Measurements from ENCODE around the gene TUBGCP2.
A peak's percentile ranks its signal among the peaks of the same experiment; 100 is the strongest.

The TUBGCP2 gene, protein sequence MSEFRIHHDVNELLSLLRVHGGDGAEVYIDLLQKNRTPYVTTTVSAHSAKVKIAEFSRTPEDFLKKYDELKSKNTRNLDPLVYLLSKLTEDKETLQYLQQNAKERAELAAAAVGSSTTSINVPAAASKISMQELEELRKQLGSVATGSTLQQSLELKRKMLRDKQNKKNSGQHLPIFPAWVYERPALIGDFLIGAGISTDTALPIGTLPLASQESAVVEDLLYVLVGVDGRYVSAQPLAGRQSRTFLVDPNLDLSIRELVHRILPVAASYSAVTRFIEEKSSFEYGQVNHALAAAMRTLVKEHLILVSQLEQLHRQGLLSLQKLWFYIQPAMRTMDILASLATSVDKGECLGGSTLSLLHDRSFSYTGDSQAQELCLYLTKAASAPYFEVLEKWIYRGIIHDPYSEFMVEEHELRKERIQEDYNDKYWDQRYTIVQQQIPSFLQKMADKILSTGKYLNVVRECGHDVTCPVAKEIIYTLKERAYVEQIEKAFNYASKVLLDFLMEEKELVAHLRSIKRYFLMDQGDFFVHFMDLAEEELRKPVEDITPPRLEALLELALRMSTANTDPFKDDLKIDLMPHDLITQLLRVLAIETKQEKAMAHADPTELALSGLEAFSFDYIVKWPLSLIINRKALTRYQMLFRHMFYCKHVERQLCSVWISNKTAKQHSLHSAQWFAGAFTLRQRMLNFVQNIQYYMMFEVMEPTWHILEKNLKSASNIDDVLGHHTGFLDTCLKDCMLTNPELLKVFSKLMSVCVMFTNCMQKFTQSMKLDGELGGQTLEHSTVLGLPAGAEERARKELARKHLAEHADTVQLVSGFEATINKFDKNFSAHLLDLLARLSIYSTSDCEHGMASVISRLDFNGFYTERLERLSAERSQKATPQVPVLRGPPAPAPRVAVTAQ

DNA sequence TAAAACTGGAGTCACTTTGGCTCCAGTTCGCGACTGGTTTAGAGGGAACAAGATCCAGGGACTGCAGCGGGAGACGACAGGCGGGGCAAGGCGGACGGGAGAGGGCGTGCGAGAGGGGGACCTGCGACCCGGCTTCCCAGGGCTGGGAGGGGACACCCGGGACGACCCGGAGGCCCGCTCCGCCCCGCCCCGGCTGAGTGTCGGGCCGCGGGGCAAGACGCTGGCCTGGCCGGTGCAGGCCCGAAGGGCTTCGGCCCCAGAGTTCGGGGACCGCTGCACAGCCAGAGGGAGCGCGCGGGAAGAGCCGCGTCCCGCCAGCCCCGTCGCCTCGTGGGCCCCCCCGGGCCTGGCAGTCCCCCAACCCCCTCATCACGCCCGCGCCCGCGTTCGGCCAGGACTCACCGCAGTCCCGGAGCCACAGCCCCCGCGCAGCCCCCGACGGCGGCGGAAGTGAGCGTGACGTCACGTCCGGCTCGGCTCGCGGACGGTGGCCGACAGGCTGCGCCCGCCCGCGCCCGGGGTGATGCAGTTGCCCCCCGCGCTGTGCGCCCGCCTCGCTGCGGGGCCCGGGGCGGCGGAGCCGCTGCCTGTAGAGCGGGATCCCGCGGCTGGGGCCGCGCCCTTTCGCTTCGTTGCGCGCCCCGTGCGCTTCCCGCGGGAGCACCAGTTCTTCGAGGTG, at the start of gene TUBGCP2, which contains the start of gene ZNF511:
TSS of gene TUBGCP2 (minus strand) at position 452 of the 679 bp plus-strand sequence. CDS start 5,931 bp downstream, outside the sequence.
TSS of gene ZNF511 (plus strand) at position 494 of the 679 bp plus-strand sequence. CDS start at position 524, 30 bp downstream.
- peak; percentile 84 for DNase-seq

DNA sequence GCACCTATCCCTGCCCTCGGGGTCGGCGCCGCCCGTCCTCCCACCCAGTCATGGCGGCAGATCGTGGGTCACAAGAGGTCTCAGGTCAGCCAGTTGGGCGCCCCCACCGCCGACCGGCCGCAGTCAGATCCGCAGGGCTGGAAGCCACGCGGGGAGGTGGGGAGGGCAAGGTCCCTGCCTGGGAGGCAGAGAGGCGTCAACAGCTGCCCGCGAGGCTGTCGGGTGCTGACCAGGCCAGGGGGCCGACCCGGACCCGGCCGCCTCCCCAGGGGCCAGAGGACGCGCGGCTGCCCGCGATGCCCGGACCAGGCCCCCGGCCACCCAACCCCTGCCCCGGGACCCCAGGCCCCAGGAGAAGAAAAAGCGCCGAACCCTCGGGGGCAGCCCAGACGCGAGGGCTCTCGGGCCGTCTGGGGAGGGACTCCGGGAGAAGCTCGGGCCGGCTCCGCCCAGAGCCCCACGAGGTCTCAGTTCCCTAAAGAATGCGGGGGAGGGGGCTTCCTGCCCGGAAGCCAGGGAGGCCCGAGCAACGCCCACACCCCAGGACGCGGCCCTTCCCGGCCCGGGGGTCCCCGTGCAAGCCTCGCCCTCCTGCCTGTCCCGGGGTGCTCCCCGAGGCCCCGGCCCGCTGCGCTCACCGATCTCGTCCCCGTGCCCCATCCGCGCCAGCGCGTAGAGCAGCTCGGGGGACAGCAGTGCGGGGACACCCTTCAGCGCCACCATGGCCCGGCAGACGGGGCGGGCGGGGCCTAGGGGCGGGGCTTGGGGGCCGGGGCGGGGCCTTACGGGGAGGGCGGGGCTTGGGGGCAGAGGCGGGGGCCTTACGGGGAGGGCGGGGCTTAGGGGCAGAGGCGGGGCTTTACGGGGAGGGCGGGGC, 48.9 kb upstream of the TUBGCP2 start, which contains the start of gene FUOM:
TSS of gene FUOM (minus strand) at position 735 of the 877 bp plus-strand sequence. CDS start at position 723, 12 bp downstream.
- DNase-seq = peak; percentile 67

DNA sequence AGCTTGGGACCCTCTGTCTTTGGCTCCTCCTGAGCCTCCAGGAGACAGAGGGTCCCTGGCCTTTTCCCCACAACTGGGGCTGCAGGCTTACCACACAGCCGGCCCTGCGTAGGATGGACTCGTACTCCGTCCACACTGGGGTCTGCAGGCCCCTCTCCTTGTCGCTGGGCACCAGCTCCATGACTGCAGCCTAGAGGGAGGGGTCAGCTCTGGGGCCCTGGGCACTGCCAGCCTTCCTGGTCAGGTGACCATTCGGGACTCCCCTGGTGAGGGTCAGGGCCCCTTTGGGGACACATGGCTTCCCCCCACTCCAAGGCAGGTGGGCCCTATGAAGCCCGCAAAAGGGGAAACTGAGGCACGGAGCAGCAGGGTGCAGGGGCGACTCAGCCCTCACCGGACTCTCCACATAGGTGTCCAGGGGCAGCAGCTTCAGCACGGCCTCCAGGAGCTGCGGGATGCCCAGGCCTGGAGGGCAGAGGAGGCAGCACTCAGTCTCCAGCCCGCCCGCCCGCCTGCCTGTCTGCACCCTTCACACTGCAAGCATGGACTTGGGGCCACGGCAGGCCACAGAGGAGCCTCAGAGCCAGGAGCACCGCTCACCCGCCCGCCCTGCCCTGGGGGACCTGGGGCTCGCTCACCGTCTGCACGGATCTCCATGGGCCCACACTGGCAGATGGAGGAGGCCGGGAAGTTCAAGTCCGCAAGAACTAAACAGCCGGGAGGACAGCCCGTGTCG, 48.0 kb upstream of the TUBGCP2 start:
- no peak for DNase-seq

DNA sequence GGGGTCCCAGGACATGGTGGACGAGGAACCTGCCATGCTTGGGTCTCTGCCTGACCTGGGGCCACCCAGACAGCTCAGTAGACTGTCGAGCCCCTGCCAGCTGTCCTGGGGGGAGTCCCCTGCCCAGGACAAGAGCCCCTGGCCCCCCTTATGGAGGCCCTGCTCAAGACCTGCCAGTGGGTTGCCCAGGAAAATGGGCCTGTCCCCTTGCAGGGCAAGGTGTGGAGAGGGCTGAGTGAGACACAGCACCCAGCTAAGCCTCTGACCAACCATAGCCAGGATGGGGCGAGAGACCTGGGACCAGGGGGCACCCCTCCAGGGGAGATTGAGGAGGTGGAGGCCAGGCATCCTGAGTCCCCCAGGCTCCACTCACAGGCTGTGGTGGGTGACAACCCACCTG, 47.3 kb upstream of the TUBGCP2 start:
- no peak for DNase-seq

DNA sequence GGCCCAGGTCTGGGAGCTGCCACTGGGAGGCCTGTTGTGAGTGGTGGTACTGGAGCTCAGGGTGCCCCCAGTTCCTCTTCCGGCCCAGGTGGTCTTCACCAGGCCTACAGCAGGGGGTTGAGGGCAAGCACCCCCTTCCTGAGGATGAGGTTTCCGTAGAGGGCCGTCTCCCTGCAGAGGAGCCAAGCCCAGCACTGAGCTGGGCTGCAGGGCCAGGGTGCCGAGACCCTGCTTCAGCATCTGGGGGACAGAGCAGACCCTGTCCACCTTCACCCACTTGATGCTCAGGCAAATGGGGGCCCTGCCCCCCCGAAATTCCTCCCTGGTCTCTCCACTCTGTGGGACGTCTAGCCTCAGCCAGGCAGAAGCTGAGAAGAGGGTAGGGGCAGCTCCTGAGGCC, 46.6 kb upstream of the TUBGCP2 start:
- no peak for DNase-seq

DNA sequence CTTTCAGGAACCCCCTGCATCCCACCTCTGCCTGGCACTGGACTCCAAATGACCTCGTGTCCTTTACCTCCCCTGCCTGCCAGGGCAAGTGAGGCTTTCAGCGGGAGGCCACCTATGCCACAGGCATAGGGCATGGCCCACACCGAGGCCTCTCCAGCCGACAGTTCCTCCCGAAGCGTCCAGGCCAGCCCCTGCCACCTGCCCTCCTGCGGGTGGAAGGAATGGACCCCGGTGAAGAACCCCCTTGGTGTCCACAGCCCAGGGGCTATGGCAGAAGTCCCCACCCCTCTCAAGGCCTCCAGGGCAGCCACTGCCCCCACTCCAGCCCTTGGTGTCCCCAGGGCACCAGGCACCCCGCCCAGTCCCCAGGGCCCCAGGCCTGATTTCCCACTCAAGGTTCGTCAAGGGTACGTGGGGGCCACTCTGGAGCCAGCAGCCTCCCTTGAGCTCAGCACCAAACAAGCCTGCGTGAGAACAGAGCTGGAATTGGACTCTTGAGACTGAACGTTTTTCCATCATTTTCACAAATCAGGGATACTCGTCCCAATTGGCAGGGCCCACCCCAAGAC, 46.1 kb upstream of the TUBGCP2 start:
- no peak for DNase-seq

DNA sequence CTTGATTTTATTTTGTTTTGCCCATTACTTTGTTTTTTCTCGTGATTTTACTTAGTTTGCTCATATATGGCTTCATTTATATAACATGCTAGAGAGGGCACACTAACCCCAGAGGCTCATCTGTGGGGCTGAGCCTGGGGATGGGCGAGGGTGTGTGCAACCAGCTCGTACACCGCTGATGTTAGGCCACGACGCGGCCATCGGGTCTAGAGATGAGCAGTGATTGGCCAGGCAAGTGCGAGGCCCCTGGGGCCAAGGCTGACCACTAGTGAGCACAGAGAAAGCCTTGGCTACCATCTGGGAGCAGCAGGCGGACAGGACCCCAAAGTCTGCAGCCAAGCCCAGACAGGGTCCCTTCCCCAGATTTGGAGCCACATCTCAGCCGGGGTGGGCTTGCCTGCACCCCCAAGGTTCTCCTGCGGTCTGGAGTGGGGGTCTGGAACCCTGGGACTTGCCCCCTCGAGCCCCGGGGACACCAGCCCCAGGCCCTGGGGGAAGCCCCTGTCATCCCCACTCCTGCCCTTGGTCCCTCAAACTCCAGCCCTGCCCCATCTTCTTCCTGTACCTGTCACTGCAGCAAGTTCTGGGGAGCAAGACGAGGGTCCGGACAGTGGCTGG, 45.4 kb upstream of the TUBGCP2 start:
- DNase-seq = no peak

DNA sequence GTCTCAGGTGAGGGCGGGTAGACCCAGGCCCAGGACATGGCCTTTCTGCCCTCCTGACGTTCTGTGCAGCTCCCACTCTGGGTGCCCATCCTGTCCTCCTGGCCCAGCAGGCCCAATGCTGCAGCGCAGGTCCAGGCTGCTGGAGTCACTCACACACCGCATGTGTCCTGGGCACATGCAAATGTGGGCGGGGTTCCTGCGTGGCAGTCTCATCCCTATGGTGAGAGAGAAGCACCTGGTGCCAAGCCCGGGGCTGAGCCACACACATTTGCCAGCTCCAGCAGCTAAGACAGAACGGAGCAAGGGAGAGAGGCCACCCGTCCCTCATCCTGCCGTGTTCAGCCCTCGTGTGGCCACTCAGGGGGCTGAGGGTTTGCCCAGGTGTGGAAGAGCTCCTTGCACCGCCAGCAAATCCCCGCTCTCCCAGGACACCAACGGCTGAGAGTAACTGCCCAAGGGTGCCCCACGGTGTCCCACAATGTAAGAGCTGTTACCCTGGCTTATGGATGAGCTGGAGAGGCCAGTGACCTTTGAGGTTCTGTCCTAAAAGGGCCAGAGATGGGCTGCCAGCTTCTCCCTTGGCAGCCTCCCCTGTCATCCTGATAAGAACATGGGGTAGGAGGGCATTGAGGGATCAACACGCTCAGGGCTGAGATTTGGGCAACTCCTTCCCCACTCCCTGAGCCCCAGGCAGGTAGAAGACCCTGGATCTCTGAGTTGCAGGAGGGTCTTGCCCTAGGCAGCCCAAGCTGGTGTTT, 44.7 kb upstream of the TUBGCP2 start:
- no peak for DNase-seq

DNA sequence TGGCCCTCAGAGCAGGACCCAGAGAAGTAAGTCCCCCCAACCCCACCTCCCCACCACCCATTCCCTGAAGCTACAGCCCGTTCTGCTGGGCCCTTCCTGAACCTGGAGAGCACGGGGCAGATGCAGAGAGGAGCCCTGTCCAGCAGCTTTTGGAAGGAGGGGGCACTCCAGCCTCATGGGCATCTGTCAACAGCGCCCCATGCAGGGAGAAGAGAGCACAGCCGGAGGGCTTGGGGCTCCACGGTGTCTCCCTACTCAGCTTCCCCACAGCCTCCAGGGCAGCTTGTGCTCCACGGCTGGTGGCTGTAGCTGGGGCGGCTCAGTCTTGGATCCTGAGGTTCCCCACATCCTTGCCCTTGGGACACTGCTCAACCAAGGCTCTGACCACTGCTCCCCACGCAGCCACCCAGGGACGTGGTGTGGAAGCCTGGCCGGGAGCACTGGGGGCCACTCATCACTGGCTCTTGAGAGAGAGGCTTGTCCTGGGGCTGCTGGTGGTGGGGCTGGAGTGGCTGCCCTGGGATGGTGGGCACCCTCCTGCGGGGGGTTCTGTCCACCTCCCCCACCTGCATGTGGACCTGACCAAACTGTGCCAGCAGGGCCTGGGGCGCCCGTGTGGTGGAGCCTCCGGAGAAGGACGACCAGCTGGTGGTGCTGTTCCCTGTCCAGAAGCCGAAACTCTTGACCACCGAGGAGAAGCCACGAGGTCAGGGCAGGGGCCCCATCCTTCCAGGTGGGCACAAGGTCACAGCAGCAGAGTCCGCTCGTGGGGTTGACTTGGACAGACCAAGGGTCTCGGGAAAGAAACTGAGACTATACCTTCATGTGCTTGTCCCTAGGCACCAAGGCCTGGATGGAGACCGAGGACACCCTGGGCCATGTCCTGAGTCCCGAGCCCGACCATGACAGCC, 43.0 kb upstream of the TUBGCP2 start:
- DNase-seq = no peak

DNA sequence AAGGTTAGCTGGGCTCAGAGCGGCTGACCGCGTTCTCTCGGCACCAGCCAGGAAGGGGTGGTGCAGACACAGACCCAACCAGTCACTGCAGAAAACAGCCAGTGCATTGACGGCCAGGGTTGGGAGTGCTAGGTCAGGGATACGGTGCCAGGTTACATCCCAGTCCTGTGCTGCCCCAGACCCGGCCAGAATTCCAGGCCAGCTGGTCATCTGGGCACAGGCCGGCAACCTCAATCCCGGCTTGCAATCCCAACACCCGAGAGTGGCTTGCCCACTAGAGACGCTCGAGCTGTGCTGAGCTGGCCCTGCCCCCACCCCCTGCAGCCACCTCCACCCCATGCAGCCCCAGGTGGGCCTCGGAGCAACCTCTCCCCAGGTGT, 42.3 kb upstream of the TUBGCP2 start:
- no peak for DNase-seq

DNA sequence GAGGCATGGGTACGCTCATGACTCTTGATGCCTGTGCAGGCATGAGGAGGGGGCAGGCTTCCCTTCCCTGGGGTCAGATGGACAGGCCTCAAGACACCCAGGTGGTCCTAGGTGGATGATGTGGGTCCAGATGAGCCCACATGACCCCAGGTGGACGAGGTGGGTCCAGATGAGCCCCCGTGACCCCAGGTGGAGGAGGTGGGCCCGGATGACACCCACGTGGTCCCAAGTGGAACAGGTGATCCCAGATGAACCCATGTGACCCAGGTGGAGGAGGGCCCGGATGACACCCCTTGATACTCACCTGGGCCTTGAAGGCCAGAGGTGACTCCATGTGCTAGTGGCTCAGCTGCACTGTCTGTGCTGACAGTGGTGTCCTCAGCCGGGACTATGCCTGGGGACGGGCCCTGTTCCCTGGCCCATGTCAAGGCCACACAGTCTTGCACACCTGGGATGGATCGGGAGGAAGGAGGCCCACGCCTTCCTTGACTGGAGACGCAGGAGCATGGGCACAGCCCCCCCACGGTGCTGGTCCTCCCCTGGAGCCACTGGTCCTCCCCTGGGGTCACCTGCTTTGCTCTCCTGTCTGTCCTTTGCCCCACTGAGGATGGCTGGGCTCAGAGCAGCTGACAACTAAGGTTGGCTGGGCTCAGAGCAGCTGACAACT, 41.7 kb upstream of the TUBGCP2 start:
- no peak for DNase-seq

DNA sequence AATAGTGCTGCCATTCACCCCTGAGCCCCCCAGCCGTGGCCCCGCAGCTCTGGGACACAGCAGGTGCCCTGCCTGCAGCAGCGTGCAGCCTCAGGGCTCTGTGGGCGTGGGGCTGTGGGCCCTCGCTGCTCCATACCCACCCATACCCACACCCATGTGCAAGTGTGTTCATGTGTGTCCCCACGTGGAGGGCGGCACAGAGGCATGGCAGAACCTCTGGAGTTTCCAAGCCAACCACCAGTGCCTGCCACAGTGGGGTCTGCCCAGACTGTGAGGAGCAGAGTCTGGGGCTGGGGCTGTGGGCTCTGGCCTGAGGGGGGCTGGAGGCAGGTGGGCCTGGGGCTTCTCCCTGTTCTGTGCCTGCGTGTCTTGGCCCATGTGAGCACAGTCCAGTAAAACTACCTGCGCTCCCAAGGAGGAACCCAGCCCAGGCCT, 40.9 kb upstream of the TUBGCP2 start:
- DNase-seq = no peak

DNA sequence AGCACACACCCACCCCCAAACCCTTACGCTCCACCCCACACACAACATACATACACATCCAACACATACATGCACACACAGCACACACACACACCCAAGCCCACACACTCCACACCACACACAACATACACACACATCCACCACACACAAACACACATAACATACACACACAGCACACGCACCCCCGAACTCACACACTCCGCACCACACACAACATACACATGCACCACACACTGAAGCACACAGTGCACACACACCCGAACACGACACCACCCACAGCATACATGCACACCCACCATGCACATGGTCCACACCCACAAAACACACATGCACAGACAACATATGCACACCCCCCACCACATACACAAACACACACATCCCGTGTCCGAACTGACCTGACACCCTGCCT, 40.5 kb upstream of the TUBGCP2 start:
- no peak for DNase-seq

DNA sequence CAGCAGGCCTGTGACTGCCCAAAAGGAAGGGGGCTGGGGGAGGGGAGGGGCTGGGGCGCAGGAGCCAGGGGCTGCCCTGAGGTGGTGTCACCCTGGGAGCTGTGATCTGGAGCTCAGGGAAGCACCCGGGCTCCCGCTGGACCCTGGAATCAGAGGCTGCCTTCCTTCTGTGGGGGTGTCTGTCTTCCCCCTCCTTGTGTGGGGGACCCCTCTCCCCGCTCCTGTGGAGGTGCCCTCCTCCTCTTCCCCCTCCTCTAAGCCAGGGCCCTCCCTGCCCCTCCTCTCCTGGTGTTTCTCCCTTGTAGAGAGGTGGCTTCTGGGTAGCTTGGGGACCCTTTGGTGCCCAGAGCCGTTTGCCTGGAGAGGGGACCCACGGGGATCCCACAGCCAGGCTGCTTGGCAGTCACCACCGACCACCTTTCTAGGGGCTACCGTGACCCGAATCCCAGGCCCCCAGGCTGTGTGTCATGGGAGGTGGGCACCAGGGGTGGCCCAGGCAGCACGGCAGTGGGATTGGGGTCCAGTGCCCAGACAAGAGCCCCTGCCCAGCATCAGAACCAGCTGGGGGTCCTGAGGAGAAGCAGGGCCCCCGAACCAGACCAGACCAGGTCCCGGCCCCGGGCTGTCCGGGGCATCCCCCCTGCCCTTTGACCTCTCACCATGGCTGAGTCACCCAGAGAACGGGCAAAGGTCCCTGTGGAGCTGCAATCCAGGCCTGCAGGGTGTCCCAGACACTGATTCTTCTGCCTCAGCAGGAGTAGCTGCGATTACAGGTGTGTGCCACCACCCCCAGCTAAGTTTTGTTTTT, 39.2 kb upstream of the TUBGCP2 start:
- no peak for DNase-seq

DNA sequence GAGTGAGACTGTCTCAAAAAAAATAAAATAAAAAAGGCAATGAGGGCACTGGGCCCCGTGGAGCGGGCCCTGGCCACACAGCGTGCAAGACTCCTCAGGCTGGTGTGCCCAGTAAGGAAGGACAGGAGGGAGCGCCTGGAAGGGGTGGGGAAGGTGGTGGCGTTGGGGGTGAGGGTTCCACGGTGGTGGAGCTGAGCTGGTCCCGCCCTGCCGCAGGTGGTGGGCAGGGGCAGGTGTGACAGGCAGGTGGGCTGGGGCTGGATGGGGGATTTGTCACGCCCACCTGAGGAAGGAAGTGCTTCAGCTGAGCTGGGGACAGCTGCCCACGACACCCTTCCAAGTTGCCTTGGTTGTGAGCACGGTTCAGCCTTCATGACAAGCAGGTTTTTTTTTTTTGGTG, 37.7 kb upstream of the TUBGCP2 start:
- no peak for DNase-seq

DNA sequence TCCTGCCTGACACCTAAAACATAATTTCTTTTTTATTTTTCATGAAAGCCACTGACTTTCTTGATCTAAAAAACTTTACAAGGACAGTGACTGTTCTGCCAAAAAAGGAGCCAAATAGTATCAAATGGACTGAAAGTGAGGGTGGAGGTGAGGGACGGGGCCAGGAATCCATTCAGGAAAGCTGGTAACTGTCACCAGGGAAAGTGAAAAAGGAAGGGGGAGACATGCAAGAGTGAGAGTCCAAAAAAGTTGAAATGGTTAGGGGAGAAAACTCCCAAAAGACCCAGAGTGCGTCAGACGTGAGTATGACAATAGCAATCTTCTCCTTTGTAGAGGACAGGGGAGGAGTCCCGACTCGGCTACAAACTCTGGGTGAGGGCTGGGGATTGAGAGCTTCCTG, 35.6 kb upstream of the TUBGCP2 start:
- no peak for DNase-seq

DNA sequence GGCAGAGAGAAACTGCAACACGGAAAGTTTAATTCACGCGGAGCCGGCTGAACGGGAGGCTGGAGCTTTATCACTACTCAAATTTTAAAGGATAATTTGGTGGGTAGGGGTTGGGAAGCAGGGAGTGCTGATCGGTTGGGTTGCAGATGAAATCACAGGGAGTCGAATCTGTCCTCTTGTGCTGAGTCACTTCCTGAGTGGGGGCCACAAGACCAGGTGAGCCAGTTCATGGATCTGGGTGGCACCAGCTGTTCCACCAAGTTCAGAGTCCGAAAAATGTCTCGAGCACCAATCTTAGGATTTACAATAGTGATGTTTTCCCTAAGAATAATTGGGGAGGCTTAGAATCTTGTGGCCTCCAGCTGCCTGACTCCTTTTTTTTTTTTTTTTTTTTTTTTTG, 34.9 kb upstream of the TUBGCP2 start:
- DNase-seq = no peak

Data from hematopoietic multipotent progenitor cell treated with erythropoietin and hydrocortisone succinate and interleukin-3 and kit ligand, for 6 days (in vitro differentiated cells).